PC-9 (cell line): ENCODE data around the gene INAVA. TPM values are rescaled to one million over a fixed set of nuclear protein-coding genes. Genes with fewer than 3 reads are reported as not detected.

Experiments used
- BruUV-seq: library from RNA; stranded (reverse); fragments of 400-500 nt; replicated peaks from 2 replicates; lab custom pipeline; 2021; lab: Mats Ljungman, UMichigan
- CTCF ChIA-PET: fragments of 300-600 bp; sonication (Branson Sonifier 250); formaldehyde crosslinking; loops from one replicate; lab custom pipeline; 2022; ENCODE audit warnings: antibody characterized with exemption; lab: Charles Lee
- POLR2A ChIA-PET: fragments of 300-600 bp; sonication (Branson Sonifier 250); formaldehyde crosslinking; loops from one replicate; lab custom pipeline; 2022; ENCODE audit warnings: antibody characterized with exemption; ENCODE audit not compliant: unreplicated experiment; lab: Charles Lee
- DNase-seq, 2 experiments: peaks; one replicate each; pipeline versions ENCODE4 v3.0.0 to v3.0.0-alpha.2; 2015 to 2022; ENCODE audit warnings: mixed read lengths in 1 of 2
- H2AFZ ChIP-seq: fragments of 200-600 bp; sonication (generic); 2 replicates; pipeline ENCODE4 v1.8.1; 2017; ENCODE audit warnings: antibody characterized with exemption
- H3F3A ChIP-seq: fragments of 200-600 bp; sonication (generic); 2 replicates; pipeline ENCODE4 v1.8.1; 2017; ENCODE audit warnings: antibody characterized with exemption, mild to moderate bottlenecking, low read depth; ENCODE audit not compliant: insufficient read depth
- H3K27ac ChIP-seq: fragments of 200-600 bp; sonication (generic); 2 replicates; pipeline ENCODE4 v1.6.1; 2016; ENCODE audit warnings: mixed run types
- H3K27me3 ChIP-seq: fragments of 200-600 bp; sonication (generic); 2 replicates; pipeline ENCODE4 v1.6.1; 2016; ENCODE audit warnings: low read depth, mixed run types; ENCODE audit not compliant: insufficient read depth
- H3K36me3 ChIP-seq: fragments of 200-600 bp; sonication (generic); 2 replicates; pipeline ENCODE4 v1.6.1; 2016; ENCODE audit warnings: low read depth, mixed run types
- H3K4me1 ChIP-seq: fragments of 200-600 bp; sonication (generic); replicated peaks from 2 replicates; pipeline ENCODE4 v1.6.1; 2016; ENCODE audit warnings: mixed run types; ENCODE audit not compliant: insufficient read depth
- H3K4me2 ChIP-seq: fragments of 200-600 bp; sonication (generic); 2 replicates; pipeline ENCODE4 v1.6.1; 2017; ENCODE audit warnings: mixed run types
- H3K4me3 ChIP-seq: fragments of 200-600 bp; sonication (generic); 2 replicates; pipeline ENCODE4 v1.6.1; 2016; ENCODE audit warnings: mixed run types
- H3K79me2 ChIP-seq: fragments of 200-600 bp; sonication (generic); 2 replicates; pipeline ENCODE4 v1.6.1; 2017; ENCODE audit warnings: low read depth, mixed run types
- H3K9me2 ChIP-seq: fragments of 200-600 bp; sonication (generic); 2 replicates; pipeline ENCODE4 v1.8.1; 2017; ENCODE audit warnings: mild to moderate bottlenecking; ENCODE audit not compliant: insufficient read depth
- H3K9me3 ChIP-seq: fragments of 200-600 bp; sonication (generic); 2 replicates; pipeline ENCODE4 v1.8.1; 2016; ENCODE audit warnings: low read depth; ENCODE audit not compliant: insufficient read depth
- H4K20me1 ChIP-seq: fragments of 200-600 bp; sonication (generic); 2 replicates; pipeline ENCODE4 v1.8.1; 2017; ENCODE audit not compliant: insufficient read depth
- EZH2 ChIP-seq: fragments of 200-600 bp; sonication (generic); IDR thresholded peaks from 2 replicates; pipeline ENCODE4 v1.8.0; 2017; ENCODE audit warnings: antibody characterized with exemption, low read depth
- intact Hi-C: fragments of 100-400 bp; cut with micrococcal nuclease; formaldehyde crosslinking; loops from one replicate; pipeline ENCODE4 v1.10.0; 2022; ENCODE audit not compliant: unreplicated experiment
- total RNA-seq: library from RNA; stranded (reverse); gene quantifications from 2 replicates; pipeline ENCODE4 v1.2.3, GENCODE V29; 2021
- TF ChIP-seq, protein P1 (sequence below): fragments of 200-600 bp; sonication (generic); conservative IDR thresholded peaks from 2 replicates; pipeline ENCODE4 v1.6.1; 2017; ENCODE audit warnings: mixed run types, antibody characterized with exemption, mild to moderate bottlenecking, moderate library complexity

INAVA gene
- total RNA-seq, 1 experiment from 2014 or later = 49.8 TPM

DNA sequence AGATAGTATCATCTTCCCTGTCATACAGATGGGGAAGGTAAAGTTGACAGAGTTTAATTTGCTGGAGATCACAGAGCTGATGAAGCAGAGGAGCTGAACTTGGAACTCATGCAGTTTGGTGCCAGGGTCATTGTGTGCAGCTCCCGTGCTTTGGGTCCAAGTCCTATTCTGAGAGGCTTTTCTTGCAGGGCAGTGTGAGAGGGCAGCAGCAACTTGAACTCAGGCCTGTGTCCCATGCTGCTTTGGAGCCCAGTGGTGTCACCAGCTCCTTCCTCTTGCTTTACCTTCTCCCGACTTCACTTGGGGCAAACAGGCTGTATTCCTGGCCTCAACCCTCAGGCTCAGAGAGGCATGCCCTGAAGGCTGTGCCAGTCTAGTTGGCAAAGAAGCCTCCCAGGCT lies 24.7 kb downstream of the INAVA start:
- DNase-seq = no peak
- Histone ChIP-seq H3K36me3 (no peaks in the 10 kb centered on the region), H3K9me3 (no peaks in the 10 kb centered on the region), H3K4me1 (no peaks in the 10 kb centered on the region), H4K20me1 (no peaks in the 10 kb centered on the region), H3K9me2 (no peaks in the 10 kb centered on the region), H3K4me2 (no peak overlapping the region), H3K27me3 (0 out of 2 replicates have a peak, but pooled peaks cover 2% of the 10 kb centered on the region), H3K4me3 (no peak overlapping the region), H3F3A (no peaks in the 10 kb centered on the region), H3K79me2 (no peaks in the 10 kb centered on the region), H3K27ac (no peak overlapping the region), H2AFZ (no peak overlapping the region)
- ChIA-PET POLR2A (no interaction called here), CTCF (no interaction called here)
- TF ChIP-seq, protein P1, sequence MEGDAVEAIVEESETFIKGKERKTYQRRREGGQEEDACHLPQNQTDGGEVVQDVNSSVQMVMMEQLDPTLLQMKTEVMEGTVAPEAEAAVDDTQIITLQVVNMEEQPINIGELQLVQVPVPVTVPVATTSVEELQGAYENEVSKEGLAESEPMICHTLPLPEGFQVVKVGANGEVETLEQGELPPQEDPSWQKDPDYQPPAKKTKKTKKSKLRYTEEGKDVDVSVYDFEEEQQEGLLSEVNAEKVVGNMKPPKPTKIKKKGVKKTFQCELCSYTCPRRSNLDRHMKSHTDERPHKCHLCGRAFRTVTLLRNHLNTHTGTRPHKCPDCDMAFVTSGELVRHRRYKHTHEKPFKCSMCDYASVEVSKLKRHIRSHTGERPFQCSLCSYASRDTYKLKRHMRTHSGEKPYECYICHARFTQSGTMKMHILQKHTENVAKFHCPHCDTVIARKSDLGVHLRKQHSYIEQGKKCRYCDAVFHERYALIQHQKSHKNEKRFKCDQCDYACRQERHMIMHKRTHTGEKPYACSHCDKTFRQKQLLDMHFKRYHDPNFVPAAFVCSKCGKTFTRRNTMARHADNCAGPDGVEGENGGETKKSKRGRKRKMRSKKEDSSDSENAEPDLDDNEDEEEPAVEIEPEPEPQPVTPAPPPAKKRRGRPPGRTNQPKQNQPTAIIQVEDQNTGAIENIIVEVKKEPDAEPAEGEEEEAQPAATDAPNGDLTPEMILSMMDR = no peak
- no peak for TF ChIP-seq EZH2
- BruUV-seq = no TSS peak
- intact Hi-C loops = no loop called here

DNA sequence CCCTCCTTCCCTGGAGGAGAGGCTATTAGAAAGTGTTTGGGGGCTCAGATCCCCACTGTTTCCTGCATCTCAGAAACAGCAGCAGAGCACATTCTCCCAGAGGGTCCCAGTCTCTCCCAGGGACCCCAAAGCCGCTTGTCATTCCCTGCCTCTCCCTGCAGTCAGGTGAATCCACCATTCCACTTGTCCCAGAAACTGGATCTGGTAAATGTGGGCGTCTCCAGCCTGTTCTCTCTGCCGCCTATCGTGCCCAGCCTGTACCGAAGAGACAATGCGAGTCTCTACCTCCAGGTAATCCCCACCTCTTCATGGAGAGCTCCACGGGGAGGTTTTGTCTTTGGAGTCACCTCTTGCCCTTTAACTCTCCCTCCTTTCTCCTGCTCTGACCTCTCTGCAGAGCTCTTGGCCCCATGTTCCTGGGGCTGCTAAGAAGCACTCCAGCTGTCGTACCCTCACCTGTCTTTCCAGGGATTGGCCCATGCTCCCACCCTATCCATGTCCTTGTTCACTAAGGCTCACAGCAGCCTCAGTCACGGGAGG lies 26.9 kb downstream of the INAVA start:
- TF ChIP-seq, protein P1 = no peak
- TF ChIP-seq EZH2 = no peak
- BruUV-seq = no TSS peak
- Histone ChIP-seq H3K9me2 (no peaks in the 10 kb centered on the region), H3K36me3 (no peaks in the 10 kb centered on the region), H3K4me2 (no peak overlapping the region), H3K9me3 (no peaks in the 10 kb centered on the region), H3K79me2 (no peaks in the 10 kb centered on the region), H3K4me3 (no peak overlapping the region), H3K27me3 (0 out of 2 replicates have a peak, but pooled peaks cover 2% of the 10 kb centered on the region), H4K20me1 (no peaks in the 10 kb centered on the region), H3F3A (no peaks in the 10 kb centered on the region), H3K4me1 (no peaks in the 10 kb centered on the region), H2AFZ (no peak overlapping the region), H3K27ac (no peak overlapping the region)
- intact Hi-C loops = no loop called here
- DNase-seq = no peak
- ChIA-PET CTCF (no interaction called here), POLR2A (interaction anchor here (0.6 kb wide), 1 partner anchor 112 kb away, joined by 5 read pairs; no protein-coding TSS in a partner anchor)

DNA sequence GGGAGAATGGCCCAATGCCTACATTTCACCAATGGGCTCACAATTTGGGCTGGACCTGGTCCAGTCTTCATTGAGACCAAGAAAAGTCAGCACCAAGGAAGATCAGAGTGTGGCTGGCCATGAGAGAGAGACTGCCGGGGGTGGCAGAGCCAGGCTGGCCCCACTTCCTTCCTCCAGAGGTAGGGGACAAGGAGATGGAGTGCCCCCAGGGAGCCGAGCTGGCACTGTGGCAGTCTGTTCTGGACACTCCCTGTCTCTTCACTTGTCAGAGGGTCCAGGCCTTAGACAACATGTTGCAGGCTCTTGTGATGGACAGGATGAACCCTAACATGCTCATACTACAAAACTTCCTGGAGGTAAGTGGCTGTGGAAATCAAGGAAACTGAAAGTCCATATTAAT lies 27.7 kb downstream of the INAVA start:
- no peak overlapping the region for H3K27ac ChIP-seq
- no peaks in the 10 kb centered on the region for H3F3A ChIP-seq
- no peaks in the 10 kb centered on the region for H3K9me3 ChIP-seq
- ChIA-PET CTCF (no interaction called here), POLR2A (no interaction called here)
- no peaks in the 10 kb centered on the region for H3K79me2 ChIP-seq
- no peaks in the 10 kb centered on the region for H4K20me1 ChIP-seq
- intact Hi-C loops = no loop called here
- no peaks in the 10 kb centered on the region for H3K36me3 ChIP-seq
- no peak overlapping the region for H2AFZ ChIP-seq
- no peaks in the 10 kb centered on the region for H3K4me1 ChIP-seq
- no peak for DNase-seq
- TF ChIP-seq, protein P1 = no peak
- no peak for TF ChIP-seq EZH2
- no peak overlapping the region for H3K4me3 ChIP-seq
- BruUV-seq = no TSS peak
- no peaks in the 10 kb centered on the region for H3K9me2 ChIP-seq
- H3K27me3 ChIP-seq = 0 out of 2 replicates have a peak, but pooled peaks cover 2% of the 10 kb centered on the region
- no peak overlapping the region for H3K4me2 ChIP-seq
